K562 (cell line): Measurements from ENCODE around the gene DDOST. TPM values are rescaled to one million over a fixed set of nuclear protein-coding genes. Genes with fewer than 3 reads are reported as not detected.

Experiments
- CHAMP1 ChIP-seq: fragments of 450-650 bp; IDR thresholded peaks from 2 replicates; pipeline ENCODE4 v1.6.1; 2016; ENCODE audit warnings: mild to moderate bottlenecking
- HNRNPL ChIP-seq: fragments of 200-400 bp; formaldehyde crosslinking; IDR thresholded peaks from 2 replicates; pipeline ENCODE4 v1.6.1; 2017; ENCODE audit warnings: low read depth, mild to moderate bottlenecking, low read length
- ID3 ChIP-seq, 2 experiments: fragments of 250-450 bp in 1 of 2; fragments of 450-650 bp in 1 of 2; sonication (Bioruptor Pico) in 1 of 2; IDR thresholded peaks; 2 replicates each; pipeline versions ENCODE4 v1.6.1 to v1.8.0; 2016 to 2021; ENCODE audit warnings: mild to moderate bottlenecking in 2 of 2, moderate library complexity in 2 of 2, missing compliant biosample characterization in 1 of 2, missing genetic modification characterization in 1 of 2
- RERE ChIP-seq: sonication (generic); formaldehyde crosslinking; IDR thresholded peaks from 2 replicates; pipeline ENCODE4 v1.8.0; 2023; ENCODE audit warnings: missing genetic modification reagents, mild to moderate bottlenecking, borderline replicate concordance
- THRB ChIP-seq: fragments of 450-650 bp; formaldehyde crosslinking; conservative IDR thresholded peaks from 2 replicates; pipeline ENCODE4 v1.4.0; 2022; ENCODE audit warnings: mild to moderate bottlenecking, missing genetic modification characterization
- ZFP36 ChIP-seq: fragments of 150-350 bp; IDR thresholded peaks from 2 replicates; pipeline ENCODE4 v1.6.1; 2018; ENCODE audit warnings: low read length, low read depth; ENCODE audit not compliant: partially characterized antibody
- ZKSCAN3 ChIP-seq: fragments of 250-450 bp; sonication (Bioruptor Pico); IDR thresholded peaks from 2 replicates; pipeline ENCODE4 v1.4.0; 2020
- ZNF175 ChIP-seq: fragments of 200-800 bp; sonication (Bioruptor generic); IDR thresholded peaks from 2 replicates; pipeline ENCODE4 v1.6.1; 2016; ENCODE audit warnings: low read depth, mild to moderate bottlenecking, missing genetic modification characterization, missing compliant biosample characterization
- ZNF277 ChIP-seq: fragments of 250-450 bp; sonication (Bioruptor Pico); IDR thresholded peaks from 2 replicates; pipeline ENCODE4 v1.8.0; 2022; ENCODE audit warnings: inconsistent platforms, mild to moderate bottlenecking, moderate library complexity, borderline replicate concordance
- polyA plus RNA-seq, 8 experiments: library from polyadenylated mRNA; depleted of rRNA in 4 of 8; stranded (reverse) in 5 of 8; unstranded in 3 of 8; fragments of >200 nt; fragmentation: Nextera tagmentation in 2 of 8; fragmentation: Illumina TruSeq in 1 of 8; extraction: Ambion mirVana in 2 of 8; extraction: Trizol in 1 of 8; gene quantifications; 2 replicates each; pipeline versions ENCODE4 v1.2.1 to v1.2.3, GENCODE V29; 2011 to 2014; ENCODE audit warnings: inconsistent platforms in 1 of 8, missing spikeins in 1 of 8
- total RNA-seq, 7 experiments: library from RNA; depleted of rRNA in 6 of 7; stranded (reverse); fragments of >200 nt in 6 of 7; fragmentation: Illumina TruSeq in 2 of 7; extraction: Trizol in 2 of 7; gene quantifications; 2 replicates each; pipeline versions ENCODE4 v1.2.1 to v1.2.3, GENCODE V29; 2011 to 2021; ENCODE audit warnings: low replicate concordance in 1 of 7

DDOST gene
- total and polyA plus RNA-seq, 9 of the 15 experiments (the other 6 are each of a cell fraction or from before 2014, with no cell fraction given), result 173 to 306 (median 222) TPM

GRCh38 chr1:20689645-20690056, 28.5 kb upstream of the DDOST start (continued):
- TF ChIP-seq ZNF277 (CRISPR knock-in tag), result no peak
- TF ChIP-seq ZKSCAN3, result no peak
- TF ChIP-seq ZNF175 (CRISPR knock-in tag), result no peak
- no peak for TF ChIP-seq HNRNPL
- no peak for TF ChIP-seq ID3 (CRISPR knock-in tag; IDR thresholded peaks at IDR 0.05)
- no peak for TF ChIP-seq ID3 (tag; IDR thresholded peaks at IDR 0.05)
- TF ChIP-seq THRB (CRISPR knock-in tag), result no peak
- TF ChIP-seq CHAMP1, result no peak
- no peak for TF ChIP-seq RERE (CRISPR knock-in tag)
- TF ChIP-seq ZFP36, result peak; percentile 66
